Measurements from ENCODE around the gene CYP4V2.
"Not testable (repeated sequence)": the region's sequence is repeated elsewhere in the genome, so short reads cannot be mapped to it uniquely, and the experiment has no call there.

DNA sequence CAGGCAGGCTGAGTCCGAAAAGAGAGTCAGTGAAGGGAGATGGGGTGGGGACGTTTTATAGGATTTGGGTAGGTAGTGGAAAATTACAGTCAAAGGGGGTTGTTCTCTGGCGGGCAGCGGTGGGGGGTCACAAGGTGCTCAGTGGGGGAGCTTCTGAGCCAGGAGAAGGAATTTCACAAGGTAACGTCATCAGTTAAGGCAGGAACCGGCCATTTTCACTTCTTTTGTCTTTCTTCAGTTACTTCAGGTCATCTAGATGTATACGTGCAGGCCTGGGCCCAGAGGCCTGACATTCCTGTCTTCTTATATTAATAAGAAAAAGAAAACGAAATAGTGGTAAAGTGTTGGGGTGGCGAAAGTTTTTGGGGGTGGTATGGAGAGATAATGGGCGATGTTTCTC, 50.7 kb downstream of the CYP4V2 start:
- not testable (repeated sequence) for TF ChIP-seq YY1 (IDR thresholded peaks at IDR 0.05; ENCODE audit: insufficient read depth, insufficient read length); ZNF274 (IDR thresholded peaks at IDR 0.05; ENCODE audit: low read depth, low read length)

Data from NT2/D1 (cell line).